HL-60 (cell line): Measurements from ENCODE around the gene SLC38A4.

ENCODE experiments used
- GABPA ChIP-seq: IDR thresholded peaks from 2 replicates; pipeline ENCODE4 v1.6.1; 2012; ENCODE audit warnings: low read depth
- POLR2AphosphoS5 ChIP-seq: IDR thresholded peaks from 2 replicates; pipeline ENCODE4 v1.6.1; 2012; ENCODE audit warnings: low read depth
- SPI1 ChIP-seq: IDR thresholded peaks from 2 replicates; pipeline ENCODE4 v1.6.1; 2012; ENCODE audit warnings: low read depth, mild to moderate bottlenecking, borderline replicate concordance
- TF ChIP-seq, protein P1 (sequence below): IDR thresholded peaks from one replicate; pipeline ENCODE4 v1.5.1; 2011; ENCODE audit warnings: low read length, control low read depth, inconsistent platforms; ENCODE audit not compliant: insufficient read depth
- TF ChIP-seq, protein P2 (sequence below): IDR thresholded peaks from 2 replicates; pipeline ENCODE4 v1.6.1; 2012; ENCODE audit warnings: low read depth; ENCODE audit not compliant: insufficient replicate concordance

DNA sequence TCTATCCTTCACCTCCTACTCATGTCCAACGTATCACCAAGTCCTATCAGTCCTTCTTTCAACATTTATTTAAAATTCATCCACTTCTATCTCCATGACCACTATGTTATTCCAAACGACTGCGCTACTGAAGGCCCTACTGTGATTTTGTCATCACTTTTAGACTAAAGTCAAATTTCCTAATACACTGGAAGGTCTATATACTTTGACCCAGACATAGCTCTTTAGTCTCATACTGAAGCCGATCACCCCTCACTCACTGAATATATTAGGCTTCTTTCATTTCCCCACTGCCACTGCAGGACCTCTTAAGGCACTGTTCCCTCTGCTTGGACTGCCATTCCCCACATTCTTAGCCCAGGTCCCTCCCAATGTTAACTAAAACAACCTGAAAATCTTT, 25.6 kb downstream of the SLC38A4 start:
- TF ChIP-seq, protein P1, sequence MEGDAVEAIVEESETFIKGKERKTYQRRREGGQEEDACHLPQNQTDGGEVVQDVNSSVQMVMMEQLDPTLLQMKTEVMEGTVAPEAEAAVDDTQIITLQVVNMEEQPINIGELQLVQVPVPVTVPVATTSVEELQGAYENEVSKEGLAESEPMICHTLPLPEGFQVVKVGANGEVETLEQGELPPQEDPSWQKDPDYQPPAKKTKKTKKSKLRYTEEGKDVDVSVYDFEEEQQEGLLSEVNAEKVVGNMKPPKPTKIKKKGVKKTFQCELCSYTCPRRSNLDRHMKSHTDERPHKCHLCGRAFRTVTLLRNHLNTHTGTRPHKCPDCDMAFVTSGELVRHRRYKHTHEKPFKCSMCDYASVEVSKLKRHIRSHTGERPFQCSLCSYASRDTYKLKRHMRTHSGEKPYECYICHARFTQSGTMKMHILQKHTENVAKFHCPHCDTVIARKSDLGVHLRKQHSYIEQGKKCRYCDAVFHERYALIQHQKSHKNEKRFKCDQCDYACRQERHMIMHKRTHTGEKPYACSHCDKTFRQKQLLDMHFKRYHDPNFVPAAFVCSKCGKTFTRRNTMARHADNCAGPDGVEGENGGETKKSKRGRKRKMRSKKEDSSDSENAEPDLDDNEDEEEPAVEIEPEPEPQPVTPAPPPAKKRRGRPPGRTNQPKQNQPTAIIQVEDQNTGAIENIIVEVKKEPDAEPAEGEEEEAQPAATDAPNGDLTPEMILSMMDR: no peak
- TF ChIP-seq, protein P2, sequence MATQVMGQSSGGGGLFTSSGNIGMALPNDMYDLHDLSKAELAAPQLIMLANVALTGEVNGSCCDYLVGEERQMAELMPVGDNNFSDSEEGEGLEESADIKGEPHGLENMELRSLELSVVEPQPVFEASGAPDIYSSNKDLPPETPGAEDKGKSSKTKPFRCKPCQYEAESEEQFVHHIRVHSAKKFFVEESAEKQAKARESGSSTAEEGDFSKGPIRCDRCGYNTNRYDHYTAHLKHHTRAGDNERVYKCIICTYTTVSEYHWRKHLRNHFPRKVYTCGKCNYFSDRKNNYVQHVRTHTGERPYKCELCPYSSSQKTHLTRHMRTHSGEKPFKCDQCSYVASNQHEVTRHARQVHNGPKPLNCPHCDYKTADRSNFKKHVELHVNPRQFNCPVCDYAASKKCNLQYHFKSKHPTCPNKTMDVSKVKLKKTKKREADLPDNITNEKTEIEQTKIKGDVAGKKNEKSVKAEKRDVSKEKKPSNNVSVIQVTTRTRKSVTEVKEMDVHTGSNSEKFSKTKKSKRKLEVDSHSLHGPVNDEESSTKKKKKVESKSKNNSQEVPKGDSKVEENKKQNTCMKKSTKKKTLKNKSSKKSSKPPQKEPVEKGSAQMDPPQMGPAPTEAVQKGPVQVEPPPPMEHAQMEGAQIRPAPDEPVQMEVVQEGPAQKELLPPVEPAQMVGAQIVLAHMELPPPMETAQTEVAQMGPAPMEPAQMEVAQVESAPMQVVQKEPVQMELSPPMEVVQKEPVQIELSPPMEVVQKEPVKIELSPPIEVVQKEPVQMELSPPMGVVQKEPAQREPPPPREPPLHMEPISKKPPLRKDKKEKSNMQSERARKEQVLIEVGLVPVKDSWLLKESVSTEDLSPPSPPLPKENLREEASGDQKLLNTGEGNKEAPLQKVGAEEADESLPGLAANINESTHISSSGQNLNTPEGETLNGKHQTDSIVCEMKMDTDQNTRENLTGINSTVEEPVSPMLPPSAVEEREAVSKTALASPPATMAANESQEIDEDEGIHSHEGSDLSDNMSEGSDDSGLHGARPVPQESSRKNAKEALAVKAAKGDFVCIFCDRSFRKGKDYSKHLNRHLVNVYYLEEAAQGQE: no peak
- TF ChIP-seq GABPA: no peak
- TF ChIP-seq POLR2AphosphoS5: no peak
- no peak for TF ChIP-seq SPI1
